Keratinocyte (primary cell): Measurements from ENCODE around the gene PRKAG2. TPM values are rescaled to one million over a fixed set of nuclear protein-coding genes. Genes with fewer than 3 reads are reported as not detected.

Experiments
- DNase-seq: peaks from one replicate; pipeline ENCODE4 v3.0.0-alpha.2; 2011; ENCODE audit warnings: low read depth, missing footprints, low spot score
- FAIRE-seq: peaks from 2 replicates; lab custom pipeline; 2011; peaks lifted over from hg19 to GRCh38; lab: Jason Lieb, UNC
- H2AFZ ChIP-seq: 2 replicates; pipeline ENCODE4 v1.6.0; 2012; ENCODE audit warnings: low read length, control low read depth, inconsistent platforms; ENCODE audit not compliant: control insufficient read depth
- H3K27ac ChIP-seq: 2 replicates; pipeline ENCODE4 v1.5.1; 2011; ENCODE audit warnings: low read length; ENCODE audit not compliant: control insufficient read depth, insufficient read depth
- H3K27me3 ChIP-seq: 3 replicates; pipeline ENCODE4 v1.6.0; 2011; ENCODE audit warnings: low read length; ENCODE audit not compliant: control insufficient read depth, insufficient read depth; ENCODE audit errors: extremely low read depth
- H3K36me3 ChIP-seq, 2 experiments: 2 replicates in 1 of 2; 3 replicates in 1 of 2; pipeline ENCODE4 v1.5.1; 2011; ENCODE audit warnings: low read length in 2 of 2, mild to moderate bottlenecking in 1 of 2; ENCODE audit not compliant: control insufficient read depth in 2 of 2, insufficient read depth in 2 of 2; ENCODE audit errors: extremely low read depth in 1 of 2
- H3K4me1 ChIP-seq: 3 replicates; pipeline ENCODE4 v1.5.1; 2011; ENCODE audit warnings: low read length; ENCODE audit not compliant: control insufficient read depth, insufficient read depth; ENCODE audit errors: extremely low read depth
- H3K4me2 ChIP-seq: 3 replicates; pipeline ENCODE4 v1.6.0; 2011; ENCODE audit warnings: low read depth, low read length; ENCODE audit not compliant: control insufficient read depth, insufficient read depth; ENCODE audit errors: extremely low read depth
- H3K4me3 ChIP-seq, 3 experiments: fragments of 200-600 bp in 1 of 3; sonication (generic) in 1 of 3; 2 replicates in 2 of 3; 3 replicates in 1 of 3; pipeline ENCODE4 v1.5.1; 2011 to 2016; ENCODE audit warnings: low read length in 3 of 3, mild to moderate bottlenecking in 3 of 3, control low read depth in 2 of 3, inconsistent platforms in 1 of 3, low read depth in 1 of 3, mixed read lengths in 1 of 3, mixed run types in 1 of 3, moderate library complexity in 1 of 3; ENCODE audit not compliant: control insufficient read depth in 2 of 3, insufficient read depth in 2 of 3; ENCODE audit errors: extremely low read depth in 1 of 3
- H3K79me2 ChIP-seq: 2 replicates; pipeline ENCODE4 v1.6.0; 2012; ENCODE audit warnings: low read length; ENCODE audit not compliant: control insufficient read depth, insufficient read depth
- H3K9ac ChIP-seq: 3 replicates; pipeline ENCODE4 v1.6.0; 2011; ENCODE audit warnings: low read length; ENCODE audit not compliant: control insufficient read depth, insufficient read depth; ENCODE audit errors: extremely low read depth
- H3K9me1 ChIP-seq: 3 replicates; pipeline ENCODE4 v1.6.0; 2011; ENCODE audit warnings: low read length; ENCODE audit not compliant: control insufficient read depth, insufficient read depth; ENCODE audit errors: extremely low read depth
- H3K9me3 ChIP-seq: 2 replicates; pipeline ENCODE4 v1.5.1; 2012; ENCODE audit warnings: low read depth, low read length; ENCODE audit not compliant: control insufficient read depth
- H4K20me1 ChIP-seq: 3 replicates; pipeline ENCODE4 v1.6.0; 2011; ENCODE audit warnings: low read length; ENCODE audit not compliant: control insufficient read depth, insufficient read depth; ENCODE audit errors: extremely low read depth
- CTCF ChIP-seq, 3 experiments: IDR thresholded peaks in 1 of 3; conservative IDR thresholded peaks in 1 of 3; optimal IDR thresholded peaks in 1 of 3; 2 replicates in 2 of 3; 3 replicates in 1 of 3; pipeline versions ENCODE3 to v1.5.1; 2011; ENCODE audit warnings: low read length in 3 of 3, mild to moderate bottlenecking in 3 of 3, moderate library complexity in 2 of 3, control low read depth in 1 of 3, inconsistent platforms in 1 of 3; ENCODE audit not compliant: insufficient read depth in 2 of 3; ENCODE audit errors: extremely low read depth in 1 of 3
- EZH2 ChIP-seq: IDR thresholded peaks from one replicate; pipeline ENCODE4 v1.6.1; 2012; ENCODE audit warnings: inconsistent platforms, mild to moderate bottlenecking, low read length, moderate library complexity
- dilution Hi-C: fragments of 300-500 bp; cut with MboI; formaldehyde crosslinking; loops from one replicate; pipeline ENCODE4 v1.7.0; 2020; ENCODE audit warnings: low sequenced_read_pairs; ENCODE audit not compliant: extremely low pct_ligation_motif_present
- polyA plus RNA-seq, 5 experiments: library from polyadenylated mRNA; depleted of rRNA in 3 of 5; stranded (reverse) in 3 of 5; stranded (forward) in 1 of 5; unstranded in 1 of 5; fragments of >200 nt; gene quantifications; 1 replicate in 1 of 5; 2 replicates in 3 of 5; 3 replicates in 1 of 5; pipeline versions ENCODE4 v1.2.1 to v1.2.3, GENCODE V29; 2011 to 2012; ENCODE audit warnings: missing spikeins in 2 of 5, low read depth in 1 of 5, low replicate concordance in 1 of 5

PRKAG2 gene
- polyA plus RNA-seq, 1 donor (not counting 4 experiments of a cell fraction or from before 2014, with no cell fraction given): 39.5 TPM

GRCh38 chr7:151807846-151808245, 69.1 kb downstream of the PRKAG2 start:
- dilution Hi-C loops: no loop called here
- no peak overlapping the region for H3K4me2 ChIP-seq
- DNase-seq: no peak

GRCh38 chr7:151806952-151807775, 69.8 kb downstream of the PRKAG2 start:
- H3K9ac ChIP-seq: no peak overlapping the region
- no peak for TF ChIP-seq CTCF (optimal IDR thresholded peaks at IDR 0.05 in 1 of 3, IDR thresholded peaks at IDR 0.05 in 1 of 3, conservative IDR thresholded peaks at IDR 0.05 in 1 of 3; ENCODE audit: extremely low read depth in 1 of 3, insufficient read depth in 2 of 3, low read length in 3 of 3)
- TF ChIP-seq EZH2: no peak
- no peak overlapping the region for H3K4me2 ChIP-seq
- H3K4me1 ChIP-seq: peaks cover 4% of the 10 kb centered on the region
- H3K36me3 ChIP-seq: no peaks in the 10 kb centered on the region
- no peaks in the 10 kb centered on the region for H3K79me2 ChIP-seq
- H3K9me1 ChIP-seq: no peaks in the 10 kb centered on the region
- dilution Hi-C loops: no loop called here
- H3K9me3 ChIP-seq: no peaks in the 10 kb centered on the region
- H3K27me3 ChIP-seq: peaks cover 16% of the 10 kb centered on the region
- no peaks in the 10 kb centered on the region for H4K20me1 ChIP-seq
- no peak overlapping the region for H2AFZ ChIP-seq
- H3K4me3 ChIP-seq: no peak overlapping the region
- no peak overlapping the region for H3K27ac ChIP-seq
- DNase-seq (no peak), FAIRE-seq (no peak)

More at GRCh38 chr7:151807846-151808245, 69.1 kb downstream of the PRKAG2 start:
- H3K9ac ChIP-seq: no peak overlapping the region
- H3K9me3 ChIP-seq: no peaks in the 10 kb centered on the region
- no peak for FAIRE-seq
- no peak overlapping the region for H2AFZ ChIP-seq
- H4K20me1 ChIP-seq: no peaks in the 10 kb centered on the region
- H3K9me1 ChIP-seq: no peaks in the 10 kb centered on the region
- no peak overlapping the region for H3K4me3 ChIP-seq
- H3K36me3 ChIP-seq: no peaks in the 10 kb centered on the region
- H3K27ac ChIP-seq: no peak overlapping the region
- TF ChIP-seq EZH2: no peak
- no peak for TF ChIP-seq CTCF (optimal IDR thresholded peaks at IDR 0.05 in 1 of 3, IDR thresholded peaks at IDR 0.05 in 1 of 3, conservative IDR thresholded peaks at IDR 0.05 in 1 of 3; ENCODE audit: extremely low read depth in 1 of 3, insufficient read depth in 2 of 3, low read length in 3 of 3)
- peaks cover 13% of the 10 kb centered on the region for H3K27me3 ChIP-seq
- no peaks in the 10 kb centered on the region for H3K79me2 ChIP-seq
- peaks cover 4% of the 10 kb centered on the region for H3K4me1 ChIP-seq
